Measurements from ENCODE around the gene INTS15. TPM values are rescaled to one million over a fixed set of nuclear protein-coding genes. Genes with fewer than 3 reads are reported as not detected.

INTS15 gene
- total RNA-seq, 1 donor from 2014 or later, result 26.2 TPM

DNA sequence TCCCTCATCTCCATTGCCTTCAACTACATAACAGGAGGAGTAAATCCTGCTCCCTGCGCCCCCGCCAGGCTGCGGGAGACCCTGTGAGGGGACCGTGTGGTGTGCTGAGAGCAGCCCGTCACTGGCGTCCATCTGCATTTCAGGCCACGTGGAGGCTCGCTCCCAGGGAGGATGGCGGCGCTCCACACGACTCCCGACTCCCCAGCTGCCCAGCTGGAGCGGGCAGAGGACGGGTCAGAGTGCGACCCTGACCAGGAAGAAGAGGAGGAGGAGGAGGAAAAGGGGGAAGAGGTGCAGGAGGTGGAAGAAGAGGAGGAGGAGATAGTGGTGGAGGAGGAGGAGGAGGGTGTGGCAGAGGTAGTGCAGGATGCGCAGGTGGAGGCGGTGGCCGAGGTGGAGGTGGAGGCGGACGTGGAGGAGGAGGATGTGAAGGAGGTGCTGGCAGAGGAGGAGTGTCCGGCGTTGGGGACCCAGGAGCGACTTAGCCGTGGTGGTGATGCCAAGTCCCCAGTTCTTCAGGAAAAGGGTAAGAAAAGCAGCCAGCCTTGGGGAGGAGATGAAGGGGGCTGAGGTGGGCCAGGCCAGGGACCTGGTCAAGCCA lies 52.5 kb downstream of the INTS15 start:
- DNase-seq (ENCODE audit: low read depth), result no peak

- no peak for DNase-seq (ENCODE audit: low read depth)
These were observed 53.2 kb downstream of the INTS15 start for GRCh38 chr7:6642861-6643640.

DNA sequence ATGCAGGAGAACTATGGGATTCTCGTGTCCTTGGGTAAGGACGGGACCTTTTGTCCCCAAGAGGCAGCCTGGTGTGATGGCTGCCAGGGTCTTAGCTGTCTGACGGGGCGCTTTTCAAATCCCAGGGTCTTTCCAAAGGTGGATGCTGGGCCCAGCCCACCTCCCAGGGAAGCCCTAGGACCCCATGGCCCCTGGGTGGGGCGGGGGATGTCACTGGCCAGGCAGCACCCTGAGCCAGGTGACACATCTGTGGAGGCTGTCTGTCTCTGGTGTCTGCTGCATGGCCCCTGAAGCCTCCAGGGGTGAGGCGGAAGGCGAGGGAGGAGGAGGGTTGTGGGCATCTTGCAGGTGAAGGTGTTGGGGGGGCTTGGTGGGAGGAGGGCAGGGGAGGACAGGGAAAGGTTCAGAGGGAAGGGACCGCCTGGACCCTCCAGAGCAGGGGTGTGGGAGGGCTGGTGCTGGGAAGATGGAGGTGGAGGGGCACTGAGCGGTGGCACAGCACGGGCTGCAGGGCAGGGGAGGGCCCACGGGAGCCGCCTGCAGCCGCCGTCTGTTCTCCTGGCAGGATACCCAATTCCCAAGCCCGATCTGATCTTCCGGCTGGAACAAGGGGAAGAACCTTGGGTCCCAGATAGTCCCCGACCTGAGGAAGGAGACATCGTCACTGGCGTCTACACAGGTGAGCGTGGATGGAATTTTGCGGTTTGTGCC lies 54.2 kb downstream of the INTS15 start:
- no peak for DNase-seq (ENCODE audit: low read depth)

DNA sequence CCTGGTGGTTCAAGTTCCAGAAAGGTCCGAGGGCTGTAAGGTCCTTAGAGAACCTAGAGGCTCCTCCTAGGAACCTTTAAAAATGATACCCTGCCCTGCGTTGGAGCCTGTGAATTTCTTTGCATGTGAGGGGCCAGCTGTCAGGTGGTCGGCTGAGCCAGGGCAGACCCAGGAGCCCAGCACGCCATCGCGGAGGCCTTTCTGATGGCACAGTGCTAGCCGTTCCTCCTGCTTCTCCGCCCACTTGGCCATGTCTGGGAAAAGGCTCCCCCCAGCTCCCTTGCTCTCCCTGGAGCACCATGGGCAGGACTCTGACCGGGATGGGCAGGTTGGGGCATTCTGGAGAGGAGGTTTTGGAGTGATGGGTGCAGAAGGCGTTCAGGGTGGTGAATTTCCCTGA lies 54.9 kb downstream of the INTS15 start:
- DNase-seq (ENCODE audit: low read depth), result no peak

- no peak for DNase-seq (ENCODE audit: low read depth)
These were observed 56.6 kb downstream of the INTS15 start for GRCh38 chr7:6646465-6646864.

GRCh38 chr7:6647080-6647479 lies 57.3 kb downstream of the INTS15 start:
- no peak for DNase-seq (ENCODE audit: low read depth)

DNA sequence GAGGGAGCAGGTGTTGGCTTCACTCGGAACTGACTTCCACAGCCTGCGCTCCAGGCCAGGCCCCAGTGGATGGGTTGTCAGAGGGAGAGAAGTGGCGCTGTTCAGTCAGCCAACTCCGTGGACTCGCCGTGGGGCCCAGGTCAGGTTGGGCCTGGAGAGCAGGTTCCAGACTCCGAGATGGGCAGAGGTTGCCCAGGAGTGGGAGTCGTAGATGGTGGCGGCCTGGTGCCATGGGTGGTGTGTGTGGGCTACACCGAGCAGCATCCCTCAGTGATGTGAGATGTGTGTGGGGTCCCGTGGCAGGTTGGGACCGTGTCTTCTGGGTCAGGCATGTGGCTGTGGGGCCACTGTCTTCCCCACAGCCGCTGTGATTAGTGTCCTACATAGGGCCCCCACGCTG lies 57.7 kb downstream of the INTS15 start:
- no peak for DNase-seq (ENCODE audit: low read depth)

- no peak for DNase-seq (ENCODE audit: low read depth)
These were observed 58.4 kb downstream of the INTS15 start for GRCh38 chr7:6648066-6648814.

DNA sequence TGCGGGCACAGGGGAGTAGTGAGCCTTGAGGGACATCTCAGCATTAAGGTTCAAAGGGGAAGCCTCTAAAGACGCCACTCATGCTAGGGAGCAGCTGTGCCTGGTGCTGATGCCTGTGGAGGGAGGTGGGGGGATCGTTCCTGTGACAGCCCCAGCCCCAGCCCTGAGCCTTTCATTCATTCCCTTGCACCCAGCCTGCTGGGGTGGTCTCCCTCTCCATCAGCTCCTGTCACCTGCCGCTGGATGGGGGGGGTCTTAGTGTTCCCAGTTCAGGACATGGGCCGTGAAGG lies 58.9 kb downstream of the INTS15 start:
- DNase-seq (ENCODE audit: low read depth), result no peak

DNA sequence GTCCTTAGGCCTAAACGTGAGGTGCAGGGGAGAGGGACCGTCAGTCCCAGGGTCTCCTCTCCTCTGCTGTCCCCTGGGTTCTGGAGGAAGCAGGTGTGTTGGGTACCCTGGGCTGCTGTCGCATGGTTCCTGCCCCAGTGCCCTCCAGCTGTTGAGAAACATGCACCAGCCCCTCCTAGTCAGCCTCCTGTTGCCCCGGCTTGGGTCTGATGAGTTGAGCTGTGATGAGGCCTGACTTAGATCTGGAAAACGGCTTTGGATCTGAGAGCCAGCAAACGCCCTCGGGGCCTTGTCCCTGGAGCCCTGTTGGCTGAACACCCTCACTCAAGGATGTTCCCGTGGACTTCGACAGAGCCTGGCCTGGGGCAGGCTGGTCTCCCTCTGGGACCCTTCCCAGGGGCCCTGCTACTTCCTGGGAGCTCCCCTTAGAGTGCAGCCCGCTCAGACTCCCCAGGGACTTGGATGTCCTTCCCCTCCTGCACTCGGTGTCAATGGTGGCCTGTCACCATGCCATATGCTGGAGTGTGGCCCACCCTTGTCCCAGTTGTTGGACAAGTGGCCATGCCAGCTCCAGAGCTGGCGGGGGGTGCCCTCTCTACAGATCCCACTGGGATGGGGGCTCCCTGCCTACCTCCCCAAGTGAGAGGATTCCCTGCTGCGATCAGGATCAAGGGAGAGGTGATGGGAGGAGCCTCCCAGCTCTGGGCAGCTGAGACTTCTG lies 59.6 kb downstream of the INTS15 start:
- DNase-seq (ENCODE audit: low read depth), result no peak

DNA sequence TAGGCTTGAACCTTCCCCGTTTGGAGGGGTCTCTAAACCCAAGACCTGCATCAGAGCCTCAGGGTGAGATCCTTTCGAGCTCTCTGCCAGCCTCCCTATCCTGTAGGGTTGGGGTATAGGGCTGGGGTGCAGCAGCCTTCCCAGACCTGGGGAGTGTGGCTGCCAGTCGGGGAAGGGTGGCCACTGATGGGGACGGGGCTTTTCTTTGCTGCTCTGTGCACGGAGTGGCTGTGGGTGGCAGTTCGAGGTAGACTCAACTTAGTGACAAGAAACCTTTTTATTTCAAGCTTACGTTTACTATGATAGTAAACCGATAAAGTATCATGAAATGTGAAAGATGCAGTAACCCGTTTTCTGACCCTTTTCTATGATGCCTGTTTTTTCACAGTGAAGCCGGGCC lies 60.3 kb downstream of the INTS15 start:
- DNase-seq (ENCODE audit: low read depth), result no peak

- no peak for DNase-seq (ENCODE audit: low read depth)
These were observed 60.7 kb downstream of the INTS15 start for GRCh38 chr7:6650521-6651011.

GRCh38 chr7:6651851-6652445 lies 62.1 kb downstream of the INTS15 start:
- DNase-seq (ENCODE audit: low read depth), result no peak

DNA sequence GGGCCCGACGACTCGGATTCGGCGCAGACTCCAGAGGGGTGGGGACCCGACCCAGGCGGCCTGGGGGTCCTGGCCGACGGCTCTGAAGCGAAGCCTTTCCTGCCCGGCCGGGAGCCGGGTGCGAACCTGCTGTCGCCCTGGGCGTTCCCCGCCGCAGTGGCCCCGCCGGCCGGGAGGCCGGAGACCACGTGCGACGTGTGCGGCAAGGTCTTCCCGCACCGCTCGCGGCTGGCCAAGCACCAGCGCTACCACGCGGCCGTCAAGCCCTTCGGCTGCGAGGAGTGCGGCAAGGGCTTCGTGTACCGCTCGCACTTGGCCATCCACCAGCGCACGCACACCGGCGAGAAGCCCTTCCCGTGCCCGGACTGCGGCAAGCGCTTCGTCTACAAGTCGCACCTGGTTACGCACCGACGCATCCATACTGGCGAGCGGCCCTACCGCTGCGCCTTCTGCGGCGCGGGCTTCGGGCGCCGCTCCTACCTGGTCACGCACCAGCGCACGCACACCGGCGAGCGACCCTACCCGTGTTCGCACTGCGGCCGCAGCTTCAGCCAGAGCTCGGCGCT lies 62.7 kb downstream of the INTS15 start:
- no peak for DNase-seq (ENCODE audit: low read depth)

GRCh38 chr7:6653071-6654003 lies 63.5 kb downstream of the INTS15 start:
- no peak for DNase-seq (ENCODE audit: low read depth)

- no peak for DNase-seq (ENCODE audit: low read depth)
These were observed 64.5 kb downstream of the INTS15 start for GRCh38 chr7:6654113-6654841.

DNA sequence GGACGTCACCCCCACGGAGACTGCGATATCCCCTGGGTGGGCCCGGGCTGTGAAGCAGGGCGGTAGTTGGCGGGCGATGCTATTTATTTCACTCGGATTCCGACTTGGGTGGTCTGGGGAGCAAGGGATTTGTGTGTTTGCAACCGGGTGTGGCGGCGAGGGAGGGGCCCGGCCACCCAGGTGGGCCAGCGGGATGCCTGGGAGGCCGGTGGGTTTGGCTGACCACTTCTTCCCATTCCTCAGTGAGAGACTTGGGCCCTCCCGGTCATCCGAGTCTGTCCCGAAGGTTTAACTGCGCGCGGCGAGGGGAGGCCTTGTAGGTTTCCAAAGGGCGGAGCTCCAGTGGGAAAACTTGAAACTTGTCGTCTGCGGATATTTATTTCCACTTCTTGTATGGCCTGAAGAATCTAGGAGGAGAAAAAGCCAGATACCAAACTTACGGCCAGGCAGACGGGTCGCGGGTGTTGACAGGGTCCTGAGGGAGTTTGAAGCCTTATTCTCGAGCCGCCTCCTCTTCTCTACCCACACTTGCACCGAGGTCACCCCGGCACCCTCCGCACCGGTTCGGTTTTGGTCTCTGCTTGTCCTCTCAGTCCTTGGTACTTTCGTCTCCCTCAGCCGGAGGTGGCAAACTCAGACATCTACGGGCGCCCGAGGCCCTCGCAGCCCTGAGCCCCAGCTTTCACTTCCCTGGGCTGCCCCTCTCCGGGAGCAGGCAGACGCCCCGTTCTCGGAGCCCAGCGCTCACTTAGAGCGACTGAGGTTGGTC lies 65.2 kb downstream of the INTS15 start:
- no peak for DNase-seq (ENCODE audit: low read depth)
